ENCODE results near the gene MCC. TPM values are rescaled to one million over a fixed set of nuclear protein-coding genes. Genes with fewer than 3 reads are reported as not detected.

The MCC gene
- total RNA-seq, 1 donor from 2014 or later: 37.1 TPM

DNA sequence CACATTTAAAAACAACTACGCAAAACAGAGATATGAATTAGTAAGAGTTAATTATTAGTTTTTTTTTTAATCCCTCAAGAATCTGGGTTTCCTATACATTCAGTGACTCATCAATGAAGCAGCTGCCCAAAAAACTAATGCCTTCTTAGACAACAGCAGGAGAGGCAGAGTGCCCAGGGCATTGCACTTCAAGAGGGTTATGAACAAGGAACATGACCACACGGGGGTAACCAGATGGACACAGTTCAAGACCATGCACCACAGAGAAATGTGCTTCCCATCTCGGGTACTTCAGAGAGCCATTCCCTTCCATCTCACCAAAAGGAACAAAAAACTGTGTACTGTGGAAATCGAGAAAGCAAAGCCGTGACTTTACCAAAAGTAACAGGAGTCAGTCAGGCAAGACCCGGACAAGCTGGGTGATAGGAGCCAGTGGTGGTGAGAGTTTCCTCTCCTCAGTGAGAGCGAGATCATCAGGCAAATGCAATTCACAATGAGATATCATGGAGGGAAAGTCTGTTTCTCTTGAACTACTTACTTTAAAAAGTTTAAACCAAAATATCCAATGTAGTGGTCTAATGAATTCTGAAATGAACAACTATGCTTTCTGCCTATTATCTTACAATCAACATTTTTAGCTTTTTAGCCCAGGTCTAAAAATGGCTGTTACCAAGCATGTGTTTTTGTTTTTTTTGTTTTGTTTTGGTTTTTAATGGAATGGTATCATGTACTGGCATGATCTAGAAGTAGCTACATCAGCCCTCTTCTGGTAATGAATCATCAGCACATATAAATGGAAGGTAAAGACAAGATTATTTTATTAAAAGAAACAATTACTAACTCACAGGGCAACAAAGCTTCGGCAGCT lies 245.5 kb downstream of the MCC start:
- DNase-seq: no peak

DNA sequence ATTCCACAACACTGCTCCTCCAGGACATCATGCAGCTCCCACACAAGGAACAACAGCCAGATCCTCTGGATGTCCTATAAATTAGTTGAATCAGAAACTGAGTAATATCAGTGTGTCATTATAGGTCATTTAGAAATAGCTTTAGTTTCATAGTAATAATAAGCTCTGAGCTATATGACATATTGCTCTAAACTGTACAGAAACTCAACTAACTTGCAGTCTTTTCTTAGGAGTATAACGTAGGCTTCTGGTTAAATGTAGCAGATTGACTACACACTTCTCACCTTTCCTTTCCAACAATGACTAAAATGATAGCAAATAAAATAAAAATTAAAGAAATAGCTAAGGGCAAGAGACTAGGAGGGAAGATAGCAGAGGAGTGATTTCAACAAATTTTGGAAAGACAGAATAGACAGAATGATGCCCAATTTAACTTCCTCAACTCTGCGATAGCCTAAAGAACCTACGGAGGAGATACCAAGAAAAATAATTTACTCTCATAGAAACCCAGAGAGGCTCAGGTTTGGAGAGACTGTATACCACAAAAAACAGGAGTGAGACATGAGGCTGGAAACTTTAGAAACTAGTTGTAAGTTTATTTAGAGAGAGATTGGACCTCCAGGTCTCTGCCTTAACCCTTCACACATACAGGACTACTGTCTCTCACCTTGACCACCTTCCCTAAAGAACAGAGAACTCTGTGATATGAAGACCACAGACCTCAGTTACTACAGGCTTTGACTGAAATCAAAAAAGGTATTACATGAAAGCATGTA lies 247.1 kb downstream of the MCC start:
- DNase-seq: no peak

- DNase-seq: no peak
These were observed 248.2 kb downstream of the MCC start for GRCh38 chr5:113240032-113240431.

DNA sequence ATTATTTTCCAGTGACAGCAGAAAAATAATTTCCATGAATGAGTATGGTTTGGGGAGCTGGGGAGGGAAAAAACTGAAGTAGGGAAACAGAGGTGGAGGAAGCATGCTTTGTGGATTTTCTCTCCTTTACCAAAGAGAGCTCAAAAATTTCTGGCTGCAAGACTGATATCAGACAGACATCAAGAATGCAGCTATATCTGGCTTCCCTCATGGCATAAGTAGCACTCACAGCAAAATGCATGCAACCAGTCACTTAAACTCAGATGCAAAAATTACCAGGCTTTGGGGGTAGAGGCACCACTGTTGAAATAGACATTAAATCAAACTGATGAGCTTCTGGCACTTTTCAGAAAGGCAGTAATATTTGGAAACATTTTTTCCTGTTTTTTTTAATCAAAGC lies 250.4 kb downstream of the MCC start:
- DNase-seq: no peak

DNA sequence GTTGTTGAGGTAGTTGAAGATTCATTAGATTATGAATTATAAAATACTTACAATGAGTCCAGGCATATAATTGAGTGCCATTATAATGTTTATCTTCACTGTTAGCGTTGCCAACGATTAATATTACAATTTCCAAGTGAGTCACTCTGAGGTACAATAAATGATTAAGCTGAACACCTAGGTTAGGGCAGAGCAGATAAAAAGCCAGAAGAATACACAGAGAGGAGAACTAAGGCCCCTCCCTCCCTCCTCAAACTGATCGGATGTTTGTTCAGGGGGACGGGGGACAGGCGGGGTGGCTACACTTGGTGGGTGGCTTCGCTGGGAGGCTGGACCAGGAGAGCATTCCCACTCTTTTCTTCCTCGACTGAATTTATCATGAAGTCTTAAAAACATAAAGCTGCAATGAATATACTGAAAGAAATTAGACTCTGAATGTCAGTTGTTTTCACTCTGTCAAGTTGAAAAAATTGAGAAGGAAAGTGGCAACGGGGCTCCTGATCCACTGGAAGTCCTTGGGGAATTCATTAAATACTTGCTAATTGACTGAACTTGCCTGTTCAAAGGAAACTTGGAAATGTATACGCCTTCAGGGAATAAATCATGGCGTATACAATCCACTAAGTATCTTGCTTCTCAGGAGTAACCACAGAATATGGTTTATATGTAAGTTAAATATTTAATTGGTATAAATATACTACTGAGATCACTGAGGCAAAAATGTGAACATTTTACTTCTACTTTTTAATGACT lies 251.5 kb downstream of the MCC start:
- DNase-seq: no peak

DNA sequence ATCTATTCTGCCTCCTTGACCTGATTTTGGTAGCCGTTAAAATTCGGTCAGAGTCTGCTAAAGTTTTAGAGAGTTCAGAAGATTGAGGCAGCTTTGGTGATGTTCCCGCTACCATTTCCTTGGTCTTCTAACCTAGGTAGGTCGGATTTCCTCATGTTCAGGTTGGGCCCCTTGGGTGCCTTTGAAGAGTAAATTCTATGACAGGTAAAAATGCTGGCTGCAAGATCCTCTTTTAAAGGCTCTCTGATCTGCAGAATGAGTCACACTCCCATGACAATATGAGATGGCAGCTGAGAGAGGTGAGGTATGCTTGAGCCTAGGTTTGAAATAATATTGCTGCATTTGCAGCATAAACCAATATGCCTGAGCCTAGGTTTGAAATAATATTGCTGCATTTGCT lies 252.4 kb downstream of the MCC start:
- no peak for DNase-seq

GRCh38 chr5:113234546-113234945 lies 253.7 kb downstream of the MCC start:
- no peak for DNase-seq

DNA sequence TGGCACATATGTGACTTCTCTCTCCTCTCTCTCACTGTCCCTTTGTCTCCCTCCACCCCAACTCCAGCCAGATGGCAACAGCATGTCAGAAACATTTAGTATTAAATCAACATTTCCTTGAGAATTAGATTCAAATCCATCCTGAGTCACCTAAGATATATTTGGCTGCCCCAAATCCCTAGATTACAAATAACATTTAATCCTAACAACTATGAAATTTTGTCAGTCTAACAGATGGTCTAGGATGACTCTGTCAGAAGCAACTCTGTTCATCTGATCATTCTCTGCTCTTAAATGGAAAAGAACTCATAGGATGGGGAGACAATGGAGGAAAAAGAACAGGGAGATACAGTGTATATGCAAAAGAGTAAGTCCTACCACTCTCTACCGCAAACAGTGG lies 254.6 kb downstream of the MCC start:
- no peak for DNase-seq

DNA sequence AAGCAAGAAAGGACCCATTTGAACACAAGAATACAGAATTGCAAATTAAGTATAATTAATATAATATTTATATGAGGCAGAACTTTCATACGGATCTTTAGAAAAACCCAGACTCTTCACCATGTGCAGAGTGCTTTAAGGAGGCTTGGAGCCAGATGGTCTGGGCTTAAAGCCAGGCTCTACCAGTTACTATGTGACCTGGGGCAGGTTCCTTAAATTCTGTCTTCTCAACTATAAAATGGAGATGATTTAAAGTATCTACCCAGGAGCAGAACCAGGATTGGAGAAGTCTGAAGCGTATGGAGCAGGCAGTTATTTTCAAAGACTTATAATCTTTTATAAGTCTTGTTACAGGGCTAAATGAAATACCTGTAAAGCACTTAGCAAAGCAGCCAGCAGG lies 255.6 kb downstream of the MCC start:
- DNase-seq: no peak

DNA sequence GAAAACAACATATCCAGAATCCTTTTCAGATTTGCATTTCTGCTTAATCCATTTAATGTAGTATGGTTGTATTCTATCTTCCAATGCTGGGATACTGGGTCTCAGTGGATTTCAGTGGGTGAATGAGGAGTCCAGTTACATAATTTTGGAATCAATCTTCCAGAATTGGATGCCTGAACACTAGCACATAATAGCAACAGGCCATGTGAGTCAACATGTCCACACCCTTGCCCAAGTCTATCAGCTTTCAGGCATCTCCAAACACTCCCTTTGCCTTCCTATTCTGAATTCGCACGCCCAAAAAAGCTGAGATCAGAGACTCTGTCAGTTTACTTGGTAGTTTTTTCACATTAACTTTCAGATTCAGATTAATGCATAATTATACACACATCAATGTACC lies 256.0 kb downstream of the MCC start:
- no peak for DNase-seq

DNA sequence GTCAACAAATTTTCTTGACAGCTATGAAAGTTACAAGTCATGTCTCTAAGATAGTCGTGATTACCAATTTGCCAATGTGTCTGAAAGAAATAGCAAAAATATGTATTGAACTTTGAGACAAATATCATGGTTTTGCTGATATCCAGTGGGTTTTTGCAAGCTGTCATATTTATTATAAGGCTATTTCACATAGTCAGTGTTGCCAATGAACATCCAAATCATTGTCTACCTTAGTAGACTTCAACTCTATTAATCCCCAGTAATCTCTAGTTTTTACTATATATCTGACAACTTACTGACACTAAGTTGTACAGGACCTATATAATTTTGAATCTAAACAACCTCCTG lies 256.6 kb downstream of the MCC start:
- no peak for DNase-seq

- DNase-seq: peak; percentile 28
These were observed 257.3 kb downstream of the MCC start for GRCh38 chr5:113230711-113231652.

- DNase-seq: no peak
These were observed 260.5 kb downstream of the MCC start for GRCh38 chr5:113227798-113228197.

- DNase-seq: no peak
These were observed 262.0 kb downstream of the MCC start for GRCh38 chr5:113226116-113226736.

GRCh38 chr5:113225259-113225658 lies 263.0 kb downstream of the MCC start:
- no peak for DNase-seq

DNA sequence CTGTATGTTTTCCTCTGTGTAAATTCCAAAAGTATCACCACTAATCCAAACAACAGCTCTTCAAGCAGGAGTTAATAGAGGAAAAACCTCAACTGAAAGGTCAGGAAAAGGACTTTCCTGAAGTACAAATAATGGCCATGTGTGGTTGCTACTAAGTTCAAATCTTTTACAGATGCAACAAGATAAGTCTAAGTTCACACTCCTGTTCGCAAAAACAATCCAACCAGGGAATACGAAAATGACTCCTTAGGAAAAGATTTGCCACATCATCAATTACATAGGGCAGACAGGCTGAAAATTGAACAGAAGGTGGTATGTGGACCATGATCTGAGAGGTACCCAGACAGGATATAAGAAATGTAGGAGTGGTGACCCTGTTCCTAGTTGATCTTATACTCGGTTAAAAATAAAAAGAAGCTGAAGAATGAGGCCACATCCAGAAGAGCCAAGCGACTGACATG lies 263.6 kb downstream of the MCC start:
- DNase-seq: peak; percentile 86

DNA sequence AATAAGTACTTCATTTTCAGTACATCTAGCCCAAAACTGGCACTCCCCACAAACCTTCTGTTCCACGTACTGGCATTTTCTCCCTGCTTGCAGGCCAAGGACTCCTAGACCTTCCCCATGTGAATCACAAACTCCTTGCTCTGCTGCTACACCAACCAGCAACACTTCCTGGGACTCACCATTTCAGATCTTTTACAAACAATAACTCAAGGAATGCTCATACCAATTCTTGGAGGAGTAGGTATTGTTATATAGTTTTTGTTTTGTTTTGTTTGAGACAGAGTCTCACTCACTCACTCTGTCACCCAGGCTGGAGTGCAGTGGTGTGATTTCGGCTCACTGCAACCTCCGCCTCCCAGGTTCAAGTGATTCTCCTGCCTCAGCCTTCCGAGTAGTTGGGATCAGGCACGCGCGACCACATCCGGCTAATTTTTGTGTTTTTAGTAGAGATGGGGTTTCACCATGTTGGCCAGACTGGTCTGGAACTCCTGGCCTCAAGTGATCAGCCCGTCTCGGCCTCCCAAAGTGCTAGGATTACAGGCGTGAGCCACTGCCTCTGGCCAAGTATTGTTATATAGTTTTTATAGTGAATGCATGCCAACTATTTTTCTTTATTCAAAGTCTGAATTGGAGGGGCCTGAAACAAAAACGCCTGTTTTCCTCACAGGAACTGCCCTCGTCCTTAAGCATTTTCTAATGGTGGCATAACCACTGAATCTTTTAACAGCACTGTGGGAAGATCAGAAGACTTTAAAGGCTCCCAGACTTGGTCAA lies 264.2 kb downstream of the MCC start:
- DNase-seq: no peak

DNA sequence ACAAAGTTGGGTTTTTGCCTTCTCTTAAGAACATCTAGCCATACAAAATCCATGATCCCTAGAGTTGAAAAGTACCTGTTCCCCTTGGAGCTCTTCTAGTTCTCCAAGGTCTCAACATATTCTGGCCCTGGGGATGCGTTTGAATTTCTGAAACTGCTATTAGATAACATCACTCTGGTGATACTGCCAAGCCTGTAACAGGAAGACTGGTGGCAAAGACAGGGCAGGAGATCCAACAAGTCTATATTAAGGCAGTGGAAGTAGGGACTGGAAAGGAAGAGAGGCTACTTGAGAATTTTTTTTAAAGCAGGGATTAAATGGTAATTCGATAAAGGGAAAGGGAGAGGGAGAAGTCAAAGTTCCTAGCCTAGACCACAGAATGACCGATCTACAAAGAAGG lies 264.9 kb downstream of the MCC start:
- DNase-seq: no peak

- DNase-seq: peak; percentile 36
These were observed 266.7 kb downstream of the MCC start for GRCh38 chr5:113221294-113222176.

- DNase-seq: peak; percentile 32
These were observed 268.6 kb downstream of the MCC start for GRCh38 chr5:113219695-113220094.
